Neural cell (in vitro differentiated cells): ENCODE measurements around the gene COL4A2. TPM values are rescaled to one million over a fixed set of nuclear protein-coding genes. Genes with fewer than 3 reads are reported as not detected.

Source experiments
- H2AFZ ChIP-seq: fragments of 200-600, 300-800 bp; sonication (generic), shearing (Covaris generic); 2 replicates; pipeline ENCODE4 v1.6.0; 2014; ENCODE audit warnings: low read depth, mild to moderate bottlenecking, antibody characterized with exemption, low read length, moderate library complexity
- H3F3A ChIP-seq: fragments of 200-600 bp; shearing (Covaris generic); 2 replicates; pipeline ENCODE4 v1.6.1; 2016; ENCODE audit warnings: mild to moderate bottlenecking, moderate library complexity, mixed read lengths, antibody characterized with exemption, low read length; ENCODE audit not compliant: insufficient read depth, poor library complexity, severe bottlenecking
- H3K27ac ChIP-seq: fragments of 200-600, 300-800 bp; sonication (generic), shearing (Covaris generic); 2 replicates; pipeline ENCODE4 v1.5.1; 2014; ENCODE audit warnings: mild to moderate bottlenecking, low read length, moderate library complexity
- H3K27me3 ChIP-seq: fragments of 300-800, 200-600 bp; sonication (generic), shearing (Covaris generic); 2 replicates; pipeline ENCODE4 v1.6.0; 2014; ENCODE audit warnings: mild to moderate bottlenecking, low read depth, low read length, moderate library complexity; ENCODE audit not compliant: insufficient read depth
- H3K36me3 ChIP-seq: fragments of 300-800, 200-600 bp; sonication (generic), shearing (Covaris generic); 2 replicates; pipeline ENCODE4 v1.5.1; 2014; ENCODE audit warnings: mild to moderate bottlenecking, antibody characterized with exemption, low read length, moderate library complexity; ENCODE audit not compliant: insufficient read depth
- H3K4me2 ChIP-seq: fragments of 300-800, 200-600 bp; sonication (generic), shearing (Covaris generic); 2 replicates; pipeline ENCODE4 v1.6.0; 2014; ENCODE audit warnings: mild to moderate bottlenecking, low read length
- H3K4me3 ChIP-seq: fragments of 300-800, 200-600 bp; sonication (generic), shearing (Covaris generic); 2 replicates; pipeline ENCODE4 v1.5.1; 2014; ENCODE audit warnings: mild to moderate bottlenecking, low read length, moderate library complexity
- H3K79me2 ChIP-seq: fragments of 200-600 bp; shearing (Covaris generic); replicated peaks from 2 replicates; pipeline ENCODE4 v1.6.0; 2014; ENCODE audit warnings: mild to moderate bottlenecking, low read length, moderate library complexity; ENCODE audit not compliant: insufficient read depth
- H3K9ac ChIP-seq: fragments of 300-800, 200-600 bp; sonication (generic), shearing (Covaris generic); 2 replicates; pipeline ENCODE4 v1.6.1; 2016; ENCODE audit warnings: mild to moderate bottlenecking, low read length, mixed read lengths
- H3K9me2 ChIP-seq: fragments of 200-600 bp; shearing (Covaris generic); 2 replicates; pipeline ENCODE4 v1.6.1; 2016; ENCODE audit warnings: mild to moderate bottlenecking, low read length, mixed read lengths; ENCODE audit not compliant: insufficient read depth
- H3K9me3 ChIP-seq: fragments of 200-600, 300-800 bp; sonication (generic), shearing (Covaris generic); 2 replicates; pipeline ENCODE4 v1.6.1; 2016; ENCODE audit warnings: mild to moderate bottlenecking, mixed run types, low read length, moderate library complexity, mixed read lengths
- H4K20me1 ChIP-seq: fragments of 200-600 bp; shearing (Covaris generic); 2 replicates; pipeline ENCODE4 v1.6.1; 2016; ENCODE audit warnings: mild to moderate bottlenecking, mixed run types; ENCODE audit not compliant: insufficient read depth
- EP300 ChIP-seq: fragments of 450-650 bp; conservative IDR thresholded peaks from 2 replicates; pipeline ENCODE4 v1.6.1; 2014; ENCODE audit warnings: antibody characterized with exemption, mild to moderate bottlenecking, moderate library complexity; ENCODE audit not compliant: poor library complexity, severe bottlenecking
- EZH2 ChIP-seq: fragments of 200-600, 300-800 bp; shearing (Covaris generic), sonication (generic); IDR thresholded peaks from 2 replicates; pipeline ENCODE4 v1.6.1; 2014; ENCODE audit warnings: antibody characterized with exemption, low read length, borderline replicate concordance, mild to moderate bottlenecking; ENCODE audit not compliant: insufficient read depth, poor library complexity, severe bottlenecking
- MXI1 ChIP-seq: fragments of 450-650 bp; conservative IDR thresholded peaks from 2 replicates; pipeline ENCODE4 v1.6.1; 2014; ENCODE audit warnings: antibody characterized with exemption, mild to moderate bottlenecking; ENCODE audit not compliant: poor library complexity, severe bottlenecking
- POLR2AphosphoS5 ChIP-seq: IDR thresholded peaks from 2 replicates; pipeline ENCODE4 v1.6.1; 2012
- RAD21 ChIP-seq: fragments of 450-650 bp; conservative IDR thresholded peaks from 2 replicates; pipeline ENCODE4 v1.6.1; 2014; ENCODE audit warnings: antibody characterized with exemption, mild to moderate bottlenecking, moderate library complexity
- SMC3 ChIP-seq: fragments of 450-650 bp; conservative IDR thresholded peaks from 2 replicates; pipeline ENCODE4 v1.6.1; 2014; ENCODE audit warnings: antibody characterized with exemption, mild to moderate bottlenecking, moderate library complexity; ENCODE audit not compliant: poor library complexity
- TAF1 ChIP-seq: IDR thresholded peaks from 2 replicates; pipeline ENCODE4 v1.6.1; 2012; ENCODE audit warnings: low read depth
- polyA plus RNA-seq: library from polyadenylated mRNA; depleted of rRNA; stranded (reverse); fragments of >200 nt; gene quantifications from 2 replicates; pipeline ENCODE4 v1.2.3, GENCODE V29; 2014
- TF ChIP-seq, protein P1 (sequence below): IDR thresholded peaks from 2 replicates; pipeline ENCODE4 v1.6.1; 2012; ENCODE audit warnings: borderline replicate concordance
- TF ChIP-seq, protein P2 (sequence below): fragments of 450-650 bp; IDR thresholded peaks from 2 replicates; pipeline ENCODE4 v1.5.1; 2014; ENCODE audit warnings: antibody characterized with exemption, mild to moderate bottlenecking, moderate library complexity; ENCODE audit not compliant: poor library complexity, severe bottlenecking

The COL4A2 gene
- polyA plus RNA-seq, 1 donor from 2014 or later = 30.8 TPM

DNA sequence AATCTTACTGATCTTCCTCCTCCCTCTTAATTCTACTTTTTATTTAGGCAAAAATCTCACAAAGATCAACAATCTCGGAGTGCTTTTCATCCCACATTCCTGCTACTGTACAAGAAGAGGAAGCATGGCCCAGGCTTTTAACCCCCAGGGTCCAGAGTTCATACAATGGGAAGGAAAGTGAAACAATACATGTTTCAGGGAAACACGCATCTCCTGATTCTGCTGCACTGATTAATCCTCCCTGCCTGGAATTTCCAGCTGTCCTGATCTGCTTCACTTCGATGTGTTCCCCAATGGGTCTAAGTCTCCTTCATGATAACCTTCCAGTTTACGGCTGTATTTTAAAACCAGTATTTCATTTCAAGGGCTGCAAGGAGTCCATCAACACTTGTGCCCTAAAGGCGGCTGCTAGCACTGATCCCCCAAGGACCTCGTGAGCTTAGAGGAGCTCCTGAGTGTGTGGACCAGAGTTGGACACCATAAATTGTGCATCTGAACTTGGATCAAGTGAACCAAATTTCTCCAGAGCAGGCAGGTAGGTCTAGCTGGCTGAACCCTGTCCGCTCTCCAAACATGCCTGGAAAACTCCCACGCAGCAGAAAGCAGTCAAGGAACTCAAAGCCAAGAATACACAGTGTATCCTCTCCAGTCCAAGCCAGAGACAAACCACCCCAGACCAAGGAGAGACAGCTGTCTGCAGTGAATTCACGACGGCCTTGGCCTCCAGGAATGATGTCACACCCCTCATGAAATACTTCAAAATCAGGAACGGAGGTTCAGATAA, 44.4 kb upstream of the COL4A2 start:
- H3K4me3 ChIP-seq = no peak overlapping the region
- H3K9ac ChIP-seq = no peak overlapping the region
- TF ChIP-seq EZH2 (no peak), EP300 (no peak), TAF1 (no peak), MXI1 (no peak), SMC3 (no peak), RAD21 (no peak), POLR2AphosphoS5 (no peak)
- TF ChIP-seq, protein P1, sequence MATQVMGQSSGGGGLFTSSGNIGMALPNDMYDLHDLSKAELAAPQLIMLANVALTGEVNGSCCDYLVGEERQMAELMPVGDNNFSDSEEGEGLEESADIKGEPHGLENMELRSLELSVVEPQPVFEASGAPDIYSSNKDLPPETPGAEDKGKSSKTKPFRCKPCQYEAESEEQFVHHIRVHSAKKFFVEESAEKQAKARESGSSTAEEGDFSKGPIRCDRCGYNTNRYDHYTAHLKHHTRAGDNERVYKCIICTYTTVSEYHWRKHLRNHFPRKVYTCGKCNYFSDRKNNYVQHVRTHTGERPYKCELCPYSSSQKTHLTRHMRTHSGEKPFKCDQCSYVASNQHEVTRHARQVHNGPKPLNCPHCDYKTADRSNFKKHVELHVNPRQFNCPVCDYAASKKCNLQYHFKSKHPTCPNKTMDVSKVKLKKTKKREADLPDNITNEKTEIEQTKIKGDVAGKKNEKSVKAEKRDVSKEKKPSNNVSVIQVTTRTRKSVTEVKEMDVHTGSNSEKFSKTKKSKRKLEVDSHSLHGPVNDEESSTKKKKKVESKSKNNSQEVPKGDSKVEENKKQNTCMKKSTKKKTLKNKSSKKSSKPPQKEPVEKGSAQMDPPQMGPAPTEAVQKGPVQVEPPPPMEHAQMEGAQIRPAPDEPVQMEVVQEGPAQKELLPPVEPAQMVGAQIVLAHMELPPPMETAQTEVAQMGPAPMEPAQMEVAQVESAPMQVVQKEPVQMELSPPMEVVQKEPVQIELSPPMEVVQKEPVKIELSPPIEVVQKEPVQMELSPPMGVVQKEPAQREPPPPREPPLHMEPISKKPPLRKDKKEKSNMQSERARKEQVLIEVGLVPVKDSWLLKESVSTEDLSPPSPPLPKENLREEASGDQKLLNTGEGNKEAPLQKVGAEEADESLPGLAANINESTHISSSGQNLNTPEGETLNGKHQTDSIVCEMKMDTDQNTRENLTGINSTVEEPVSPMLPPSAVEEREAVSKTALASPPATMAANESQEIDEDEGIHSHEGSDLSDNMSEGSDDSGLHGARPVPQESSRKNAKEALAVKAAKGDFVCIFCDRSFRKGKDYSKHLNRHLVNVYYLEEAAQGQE = no peak
- TF ChIP-seq, protein P2, sequence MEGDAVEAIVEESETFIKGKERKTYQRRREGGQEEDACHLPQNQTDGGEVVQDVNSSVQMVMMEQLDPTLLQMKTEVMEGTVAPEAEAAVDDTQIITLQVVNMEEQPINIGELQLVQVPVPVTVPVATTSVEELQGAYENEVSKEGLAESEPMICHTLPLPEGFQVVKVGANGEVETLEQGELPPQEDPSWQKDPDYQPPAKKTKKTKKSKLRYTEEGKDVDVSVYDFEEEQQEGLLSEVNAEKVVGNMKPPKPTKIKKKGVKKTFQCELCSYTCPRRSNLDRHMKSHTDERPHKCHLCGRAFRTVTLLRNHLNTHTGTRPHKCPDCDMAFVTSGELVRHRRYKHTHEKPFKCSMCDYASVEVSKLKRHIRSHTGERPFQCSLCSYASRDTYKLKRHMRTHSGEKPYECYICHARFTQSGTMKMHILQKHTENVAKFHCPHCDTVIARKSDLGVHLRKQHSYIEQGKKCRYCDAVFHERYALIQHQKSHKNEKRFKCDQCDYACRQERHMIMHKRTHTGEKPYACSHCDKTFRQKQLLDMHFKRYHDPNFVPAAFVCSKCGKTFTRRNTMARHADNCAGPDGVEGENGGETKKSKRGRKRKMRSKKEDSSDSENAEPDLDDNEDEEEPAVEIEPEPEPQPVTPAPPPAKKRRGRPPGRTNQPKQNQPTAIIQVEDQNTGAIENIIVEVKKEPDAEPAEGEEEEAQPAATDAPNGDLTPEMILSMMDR = no peak
- H3K36me3 ChIP-seq = no peaks in the 10 kb centered on the region
- no peaks in the 10 kb centered on the region for H3K9me3 ChIP-seq
- no peaks in the 10 kb centered on the region for H3K9me2 ChIP-seq
- H3K79me2 ChIP-seq = no peaks in the 10 kb centered on the region
- no peaks in the 10 kb centered on the region for H3F3A ChIP-seq
- no peak overlapping the region for H2AFZ ChIP-seq
- H3K27ac ChIP-seq = no peak overlapping the region
- no peaks in the 10 kb centered on the region for H4K20me1 ChIP-seq
- no peak overlapping the region for H3K4me2 ChIP-seq
- no peaks in the 10 kb centered on the region for H3K27me3 ChIP-seq

DNA sequence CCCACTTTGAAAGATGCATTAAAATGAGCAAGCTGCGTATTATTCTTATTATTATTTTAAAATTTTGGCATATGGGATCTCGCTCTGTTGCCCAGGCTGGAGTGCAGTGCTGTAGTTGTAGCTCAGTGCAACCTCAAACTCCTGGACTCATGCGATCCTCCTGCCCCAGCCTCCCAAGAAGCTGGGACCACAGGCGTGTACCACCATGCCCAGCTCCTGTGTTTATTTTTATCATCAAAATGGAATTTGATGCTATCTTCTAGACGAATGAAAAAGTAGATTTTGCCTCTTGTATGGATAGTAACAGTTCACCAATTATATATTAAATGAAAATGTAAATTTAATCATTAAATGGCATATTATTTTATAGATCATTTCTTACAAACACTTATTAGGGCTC, 43.7 kb upstream of the COL4A2 start:
- Histone ChIP-seq H3K9me3 (no peaks in the 10 kb centered on the region), H3K4me2 (no peak overlapping the region), H3K79me2 (no peaks in the 10 kb centered on the region), H4K20me1 (no peaks in the 10 kb centered on the region), H2AFZ (no peak overlapping the region), H3K36me3 (no peaks in the 10 kb centered on the region), H3K4me3 (no peak overlapping the region), H3K9ac (no peak overlapping the region), H3K9me2 (no peaks in the 10 kb centered on the region), H3K27me3 (no peaks in the 10 kb centered on the region), H3K27ac (no peak overlapping the region), H3F3A (no peaks in the 10 kb centered on the region)
- TF ChIP-seq, protein P1 = no peak
- no peak for TF ChIP-seq EZH2
- no peak for TF ChIP-seq RAD21
- no peak for TF ChIP-seq MXI1
- TF ChIP-seq SMC3 = no peak
- no peak for TF ChIP-seq EP300
- TF ChIP-seq, protein P2 = no peak
- TF ChIP-seq POLR2AphosphoS5 = no peak
